AG20443 (cell line): ENCODE data around the gene RAB27A.
"Not testable (repeated sequence)": the region's sequence is repeated elsewhere in the genome, so short reads cannot be mapped to it uniquely, and the experiment has no call there.

ENCODE experiments used
- DNase-seq: peaks from one replicate; pipeline ENCODE4 v3.0.0; 2012; ENCODE audit warnings: low spot score, mixed read lengths

RAB27A gene

DNA sequence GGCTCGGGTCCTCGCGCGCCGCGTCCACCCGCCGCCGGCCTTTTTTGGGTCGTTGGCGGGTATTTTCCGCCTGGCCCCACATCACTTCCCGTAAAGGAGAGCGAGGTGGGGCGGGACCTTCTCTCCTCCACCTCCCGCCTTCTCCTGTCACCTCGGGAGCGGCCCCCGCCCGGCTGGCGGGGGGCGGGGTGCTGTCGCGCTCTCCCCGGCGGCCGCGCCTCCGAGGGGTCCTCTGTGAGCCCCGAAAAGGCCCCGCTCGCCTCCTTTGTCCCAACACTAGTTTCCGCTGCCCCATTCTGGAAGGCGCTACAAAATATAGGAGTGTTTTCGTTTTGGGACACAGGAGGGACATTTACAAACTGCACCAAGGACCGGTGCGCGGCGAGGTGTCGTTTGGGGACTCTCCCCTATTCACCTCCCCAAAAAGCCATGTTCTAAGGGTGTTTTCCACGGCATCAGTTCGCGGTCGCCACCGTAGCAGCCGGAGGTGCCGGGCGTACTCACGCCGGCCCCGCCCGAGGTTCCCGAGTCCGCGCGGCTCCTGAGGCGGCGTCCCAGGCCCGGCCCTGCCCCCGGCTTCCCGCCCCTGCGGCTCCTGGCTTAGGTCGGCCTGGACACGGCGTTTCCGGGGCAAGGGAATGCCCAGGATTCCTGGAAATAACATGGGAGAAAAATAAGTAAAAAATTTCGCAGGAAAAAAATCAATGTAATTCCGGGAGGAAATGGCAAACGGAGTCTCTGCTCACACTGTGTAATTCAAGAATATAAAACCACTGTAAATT, at the start of gene RAB27A:
TSS of gene RAB27A (minus strand) at position 68 of the 782 bp plus-strand sequence. CDS start 54,879 bp downstream, outside the sequence.
- peak; percentile 87 for DNase-seq

DNA sequence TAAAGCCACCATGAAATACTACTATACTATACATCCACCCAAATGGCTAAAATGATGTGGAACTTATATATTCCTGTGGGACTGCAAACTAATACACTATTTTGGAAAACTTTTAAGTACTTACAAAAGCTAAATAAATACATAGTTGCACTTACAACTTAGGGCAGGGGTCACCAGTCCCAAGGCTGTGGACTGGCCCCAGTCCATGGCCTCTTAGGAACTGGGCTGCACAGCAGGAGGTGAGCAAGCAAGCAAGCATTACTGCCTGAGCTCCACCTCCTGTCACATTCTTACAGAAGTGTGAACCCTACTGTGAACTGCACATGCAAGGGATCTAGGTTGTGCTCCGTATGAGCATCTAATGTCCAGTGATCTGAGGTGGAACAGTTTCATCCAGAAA, 47.5 kb upstream of the RAB27A start:
- no peak for DNase-seq

DNA sequence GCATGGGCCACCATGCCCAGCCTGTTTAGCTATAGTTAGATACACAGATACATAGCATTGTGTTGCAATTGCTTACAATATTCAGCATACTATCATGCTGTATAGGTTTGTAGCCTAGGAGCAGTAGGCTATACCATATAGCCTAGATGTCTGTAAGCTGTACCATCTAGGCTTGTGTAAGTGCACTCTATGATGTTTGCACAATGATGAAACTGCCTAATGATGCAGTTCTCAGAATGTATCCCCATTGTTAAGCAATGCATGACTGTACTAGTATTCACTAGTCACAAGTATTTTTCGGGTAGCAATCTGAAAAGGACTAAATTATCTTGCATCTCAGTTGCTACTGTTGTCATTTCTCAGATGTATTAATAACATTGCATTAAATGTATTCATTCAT, 45.4 kb upstream of the RAB27A start:
- no peak for DNase-seq

DNA sequence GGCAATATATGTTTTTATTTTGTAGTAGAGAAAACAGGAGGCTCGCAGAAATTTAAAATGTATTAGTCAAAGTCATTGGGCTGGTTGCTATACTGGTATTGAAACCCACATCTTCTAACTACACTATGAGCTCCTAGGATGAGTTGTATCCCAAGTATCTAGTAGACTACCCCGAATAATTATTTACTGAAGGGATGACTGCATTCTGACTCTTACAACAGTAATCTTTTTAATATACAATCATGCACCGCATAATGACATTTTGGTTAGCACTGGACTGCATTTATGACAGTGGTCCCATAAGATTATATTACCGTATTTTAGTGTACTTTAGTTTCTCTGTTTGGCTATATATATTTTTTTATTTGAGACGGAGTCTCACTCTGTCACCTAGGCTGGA, 44.8 kb upstream of the RAB27A start:
- no peak for DNase-seq

DNA sequence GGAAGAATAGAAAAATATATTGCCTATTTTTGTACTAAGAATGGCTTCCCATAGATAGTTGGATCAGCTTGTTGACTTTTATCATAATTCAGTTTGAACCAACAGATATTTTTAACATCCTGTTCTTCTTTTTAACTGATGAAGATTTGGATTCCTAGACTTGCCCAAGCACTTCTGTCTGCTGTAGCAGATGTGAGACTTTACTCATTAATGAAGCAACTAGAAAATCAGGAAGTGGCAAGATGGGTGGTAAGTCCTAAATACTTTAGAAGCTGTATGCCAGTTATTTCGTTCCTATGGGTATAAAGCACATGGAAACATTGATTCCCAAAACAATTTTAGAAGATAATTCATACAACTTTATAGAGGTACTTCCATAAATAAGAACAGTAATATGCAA, 37.8 kb upstream of the RAB27A start:
- DNase-seq: no peak

DNA sequence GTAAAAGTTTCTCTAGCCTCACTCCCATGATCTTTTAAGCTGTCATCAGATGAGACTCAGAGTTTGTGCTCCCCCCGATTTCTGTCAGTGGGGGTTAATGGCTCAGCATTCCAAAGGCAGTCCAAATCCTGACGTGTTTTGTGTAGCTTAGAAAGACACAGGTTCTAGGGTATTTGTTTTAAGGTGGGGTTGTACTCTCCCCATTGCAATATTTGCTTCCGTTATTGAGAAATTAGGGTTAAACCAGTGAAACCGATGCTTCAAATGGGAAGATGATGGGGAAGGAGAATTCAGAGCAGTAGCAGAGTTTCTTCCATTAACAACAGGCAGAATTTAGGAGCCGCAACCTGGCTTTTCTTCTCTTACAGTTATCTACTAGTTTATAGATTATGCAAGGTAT, 32.9 kb upstream of the RAB27A start:
- no peak for DNase-seq

DNA sequence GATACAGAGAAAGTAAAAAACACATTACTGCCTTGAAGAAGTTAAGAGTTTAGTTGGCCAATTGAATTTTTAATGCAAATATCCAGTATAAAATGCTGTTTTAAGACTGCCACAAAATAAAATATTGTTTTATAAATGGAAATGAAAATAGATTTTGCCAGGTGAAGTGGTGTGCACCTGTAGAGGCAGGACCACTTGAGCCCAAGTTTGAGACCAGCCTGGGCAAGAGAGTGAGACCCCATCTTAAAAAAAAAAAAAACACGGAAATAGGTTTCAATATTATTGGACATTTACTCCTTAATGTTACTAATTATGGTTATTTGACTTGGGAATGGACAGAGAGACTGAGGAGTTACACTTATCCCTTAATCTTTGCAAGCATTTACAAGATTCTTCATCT, 31.4 kb upstream of the RAB27A start:
- DNase-seq: no peak

DNA sequence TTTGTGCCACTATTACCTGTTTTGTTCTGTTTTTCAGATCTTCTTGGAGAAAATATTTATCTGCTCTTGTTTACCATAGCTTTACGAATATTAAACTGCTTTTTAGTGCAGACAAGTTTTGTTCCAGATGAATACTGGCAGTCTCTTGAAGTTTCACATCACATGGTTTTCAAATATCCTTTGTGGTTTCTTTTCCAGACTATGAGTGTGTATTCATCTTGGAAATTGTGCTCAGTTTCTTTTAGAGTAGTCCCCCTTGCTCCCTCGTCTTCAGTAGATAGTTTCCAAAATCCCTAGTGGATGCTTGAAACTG, 30.6 kb upstream of the RAB27A start:
- DNase-seq: peak; percentile 20

DNA sequence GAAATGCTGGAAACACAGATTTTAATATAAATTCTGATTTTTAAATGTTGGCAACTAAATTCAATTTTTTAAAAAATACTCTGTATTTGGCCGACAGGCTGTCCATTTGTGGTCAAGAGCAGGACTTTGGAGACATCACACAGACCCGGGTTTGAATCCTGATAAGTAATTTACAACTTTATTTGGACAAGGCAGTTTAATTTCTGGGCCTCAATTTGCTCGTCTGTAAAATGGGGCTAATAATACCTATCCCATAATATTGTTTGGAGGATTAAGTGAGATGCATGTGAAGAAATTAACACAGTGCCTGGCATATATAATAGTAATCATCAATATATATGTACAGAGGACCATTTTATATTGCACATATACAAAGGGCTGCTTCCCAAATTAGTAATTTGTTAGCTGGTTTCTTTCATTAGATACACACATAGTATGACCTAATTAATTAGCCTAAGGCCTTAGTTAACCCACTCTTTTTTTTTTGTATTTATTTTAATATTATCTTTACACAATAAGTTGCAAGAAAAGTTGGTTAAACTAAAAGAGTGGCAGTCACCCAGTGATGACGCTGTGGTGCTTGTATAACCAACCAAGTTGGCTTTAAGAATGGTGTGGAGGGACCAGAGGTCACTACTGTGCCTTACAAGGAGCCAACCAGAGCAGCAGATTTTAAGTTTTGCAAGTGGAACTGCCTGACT, 30.1 kb upstream of the RAB27A start:
- peak; percentile 53 for DNase-seq

DNA sequence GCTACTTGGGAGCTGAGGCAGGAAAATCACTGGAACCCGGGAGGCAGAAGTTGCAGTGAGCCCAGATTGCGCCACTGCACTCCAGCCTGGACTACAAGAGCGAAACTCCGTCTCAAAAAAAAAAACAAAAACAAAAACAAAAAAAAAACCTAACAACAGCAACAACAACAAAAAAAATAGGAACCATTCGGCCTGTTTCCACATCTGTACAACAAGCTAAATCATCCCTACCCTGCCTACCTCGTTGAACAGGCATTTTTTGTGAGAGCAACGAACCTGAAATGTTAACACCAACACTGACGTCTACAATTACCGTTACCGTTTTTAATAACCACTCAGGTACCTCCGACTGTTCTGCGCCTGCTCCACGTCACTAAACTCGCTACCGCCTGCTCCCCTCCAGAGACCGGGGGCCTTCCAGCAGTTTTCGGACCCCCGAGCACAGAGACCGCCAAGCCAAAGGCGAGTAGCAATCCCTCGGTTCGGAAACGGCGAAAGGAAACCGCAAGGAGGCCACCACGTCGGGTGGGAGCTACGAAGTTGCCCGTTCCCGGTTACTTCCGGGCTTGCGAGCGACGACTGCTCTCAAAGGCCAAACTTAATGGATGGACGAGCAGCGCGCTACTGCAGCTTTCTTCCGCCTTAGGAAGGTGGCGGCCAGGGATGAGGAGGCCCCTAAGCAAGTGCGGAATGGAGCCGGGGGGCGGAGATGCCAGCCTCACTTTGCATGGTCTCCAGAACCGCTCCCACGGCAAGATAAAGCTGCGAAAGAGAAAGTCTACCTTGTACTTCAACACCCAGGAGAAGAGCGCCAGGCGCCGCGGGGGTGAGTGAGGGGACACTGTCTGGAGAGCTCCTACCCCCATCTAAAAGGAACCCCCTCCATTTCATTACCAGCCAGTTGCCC, 29.2 kb upstream of the RAB27A start, which contains the start of the genes PIGB and PIGBOS1:
TSS of gene PIGB (plus strand) at position 635 of the 907 bp plus-strand sequence. CDS start at position 664, 29 bp downstream.
TSS of gene PIGBOS1 (minus strand) at position 536 of the 907 bp plus-strand sequence. CDS start 1,331 bp downstream, outside the sequence.
- peak; percentile 92 for DNase-seq

DNA sequence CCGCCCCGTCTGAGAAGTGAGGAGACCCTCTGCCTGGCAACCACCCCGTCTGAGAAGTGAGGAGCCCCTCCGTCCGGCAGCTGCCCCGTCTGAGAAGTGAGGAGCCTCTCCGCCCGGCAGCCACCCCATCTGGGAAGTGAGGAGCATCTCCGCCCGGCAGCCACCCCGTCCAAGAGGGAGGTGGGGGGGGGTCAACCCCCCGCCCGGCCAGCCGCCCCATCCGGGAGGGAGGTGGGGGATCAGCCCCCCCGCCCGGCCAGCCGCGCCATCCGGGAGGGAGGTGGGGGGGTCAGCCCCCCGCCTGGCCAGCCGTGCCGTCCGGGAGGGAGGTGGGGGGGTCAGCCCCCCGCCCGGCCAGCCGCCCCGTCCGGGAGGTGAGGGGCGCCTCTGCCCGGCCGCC, 13.2 kb upstream of the RAB27A start:
- not testable (repeated sequence) for DNase-seq

DNA sequence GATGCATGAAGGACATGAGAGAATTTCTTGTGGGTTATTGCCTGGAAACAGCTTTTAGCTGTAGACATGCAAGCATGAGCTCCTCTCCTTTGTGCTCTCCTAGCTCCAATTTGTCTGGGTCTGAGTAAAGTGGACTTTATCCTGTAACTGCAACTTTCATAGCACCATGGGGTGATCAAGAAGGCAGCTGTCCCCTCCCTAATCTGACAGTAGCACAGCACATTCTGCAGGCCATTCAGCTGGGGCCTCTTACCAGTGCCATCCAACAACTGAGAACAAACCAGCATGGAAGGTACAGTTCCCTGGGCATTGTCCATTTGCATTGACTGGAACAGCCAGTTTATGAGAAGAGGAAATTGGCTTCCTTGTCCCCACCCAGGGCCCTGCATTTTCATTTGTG, 7.7 kb upstream of the RAB27A start:
- no peak for DNase-seq

DNA sequence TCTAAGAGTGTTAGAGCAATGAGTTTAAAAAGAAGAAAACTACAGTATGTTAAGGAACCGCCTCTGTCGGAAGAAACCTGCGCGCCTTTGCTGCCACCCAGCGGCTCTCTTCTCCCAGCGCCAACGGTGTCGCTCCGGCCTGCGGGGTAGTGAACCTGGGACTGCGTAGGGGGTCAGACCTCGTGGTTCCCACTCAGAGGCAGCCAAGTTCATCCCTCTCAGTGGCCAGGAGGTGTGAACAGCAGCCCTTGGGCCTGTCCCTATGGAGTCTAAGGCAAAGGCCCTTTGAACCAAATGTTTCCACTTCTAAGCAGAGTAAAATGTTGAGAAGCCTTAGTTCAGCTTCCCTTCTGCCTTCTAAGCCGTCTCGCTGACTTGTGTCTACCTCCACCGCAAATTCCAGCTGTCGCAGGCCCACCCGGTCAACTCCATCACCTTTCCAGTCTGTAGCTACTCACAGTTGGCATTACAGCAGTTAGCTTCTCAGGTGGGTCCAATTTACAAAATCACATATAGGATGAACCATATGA, 980 bp upstream of the RAB27A start:
- DNase-seq: peak; percentile 89

DNA sequence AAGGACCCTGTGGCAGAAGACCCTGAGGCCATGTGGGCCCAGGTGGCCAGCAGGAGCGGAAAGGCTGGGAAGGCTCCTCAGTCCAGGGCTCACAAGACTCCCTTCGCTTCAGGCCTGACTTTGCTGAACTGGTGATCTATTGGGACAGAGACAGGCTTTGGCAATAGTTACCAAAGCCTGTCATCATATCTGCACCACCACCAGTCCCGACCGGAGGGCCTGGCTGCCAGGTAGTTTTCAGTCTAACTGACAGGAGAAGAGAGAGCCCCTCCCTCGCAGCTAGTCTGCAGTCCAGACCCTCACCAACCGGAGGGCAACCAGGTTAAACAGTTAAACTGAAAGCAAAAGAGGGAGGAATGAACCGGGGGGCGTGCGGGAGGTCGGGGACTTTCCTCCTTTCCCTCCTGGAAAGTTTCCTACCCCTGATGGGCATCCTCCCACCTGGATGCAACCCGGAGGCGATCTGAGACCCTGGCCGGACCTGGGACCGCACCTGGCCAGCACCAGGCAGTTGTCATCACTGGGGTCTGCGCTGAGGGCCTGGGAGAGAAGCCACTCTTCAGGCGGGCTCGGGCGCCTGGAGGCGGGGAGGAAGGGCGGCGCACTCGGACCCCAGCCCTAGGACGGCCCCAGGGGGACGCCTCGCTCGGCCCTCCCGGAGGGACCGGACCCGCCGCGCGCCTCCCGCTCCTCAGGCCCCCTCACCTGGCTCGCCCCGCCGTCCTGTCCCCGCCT, 435 bp downstream of the RAB27A start:
- peak; percentile 58 for DNase-seq

DNA sequence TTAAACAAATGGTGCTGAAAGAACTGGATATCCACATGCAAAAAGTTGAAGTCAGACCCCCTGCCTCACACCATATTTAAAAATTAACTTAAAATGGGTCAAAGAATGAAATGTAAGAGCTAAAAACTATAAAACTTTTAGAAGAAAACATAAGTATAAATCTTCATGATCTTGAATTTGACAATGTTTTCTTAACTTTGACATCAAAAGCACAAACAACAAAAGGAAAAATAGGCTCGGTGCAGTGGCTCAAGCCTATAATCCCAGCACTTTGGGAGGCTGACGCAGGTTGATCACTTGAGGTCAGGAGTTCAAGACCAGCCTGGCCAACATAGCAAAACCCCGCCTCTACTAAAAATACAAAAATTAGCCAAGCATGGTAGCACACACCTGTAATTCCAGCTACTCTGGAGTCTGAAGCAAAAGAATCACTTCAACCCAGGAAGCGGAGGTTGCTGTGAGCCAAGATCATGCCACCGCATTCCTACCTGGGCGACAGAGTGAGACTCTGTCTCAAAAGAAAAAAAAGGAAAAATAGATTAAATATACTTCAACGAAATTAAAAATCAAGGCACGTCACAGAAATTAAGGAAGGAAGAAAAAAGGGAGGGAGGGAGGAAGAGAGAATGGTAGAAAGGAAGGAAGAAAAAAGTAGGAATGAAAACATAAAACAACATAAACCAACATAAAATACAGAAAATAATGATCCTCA, 1.5 kb downstream of the RAB27A start:
- no peak for DNase-seq

DNA sequence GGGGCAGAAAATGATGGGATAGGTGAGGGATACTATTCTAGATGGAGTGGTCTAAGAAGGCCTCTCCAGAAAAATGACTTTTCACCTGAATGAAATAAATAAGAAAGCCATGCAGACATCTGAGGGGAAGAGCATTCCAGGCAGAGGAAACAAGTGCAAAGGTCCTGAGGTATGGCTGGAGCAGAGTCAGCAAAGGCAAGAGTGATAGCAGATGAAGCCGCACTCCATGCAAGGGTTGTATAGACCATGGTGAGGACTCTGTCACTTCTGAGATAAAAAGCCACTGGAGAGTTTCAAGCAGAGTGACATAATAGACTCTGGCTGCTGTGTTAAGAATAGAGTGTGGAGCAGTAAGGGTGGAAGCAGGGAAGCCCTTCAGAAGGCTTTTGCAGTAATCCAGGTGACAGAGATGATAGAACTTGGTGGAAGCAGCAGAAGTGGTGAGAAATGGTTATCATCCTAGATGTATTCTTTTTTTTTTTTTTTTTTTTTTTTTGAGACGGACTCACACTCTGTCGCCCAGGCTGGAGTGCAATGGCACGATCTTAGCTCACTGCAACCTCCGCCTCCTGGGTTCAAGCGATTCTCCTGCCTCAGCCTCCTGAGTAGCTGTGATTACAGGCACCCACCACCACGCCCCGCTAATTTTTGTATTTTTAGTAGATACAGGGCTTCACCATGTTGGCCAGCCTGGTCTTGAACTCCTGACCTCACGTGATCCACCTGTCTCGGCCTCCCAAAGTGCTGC, 3.0 kb downstream of the RAB27A start:
- DNase-seq: not testable (repeated sequence)

DNA sequence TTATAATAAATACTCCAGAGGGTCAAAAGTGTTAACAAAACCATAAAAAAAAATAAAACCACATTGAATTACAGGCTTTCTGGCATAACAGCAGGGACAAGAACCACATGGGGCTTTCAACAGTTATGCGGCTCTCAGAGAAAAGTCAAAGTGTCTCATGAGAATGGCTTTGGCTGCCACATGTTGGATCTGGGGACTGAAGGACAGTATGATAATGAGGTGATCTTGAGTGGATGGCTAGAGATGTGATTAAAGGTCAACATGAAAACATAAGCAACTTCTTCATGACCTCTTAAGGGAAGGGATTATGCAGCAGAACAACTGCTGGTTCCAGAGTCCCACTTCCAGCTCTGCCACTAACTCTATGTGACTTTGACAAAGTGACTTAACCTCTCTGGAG, 5.2 kb downstream of the RAB27A start:
- DNase-seq: no peak

DNA sequence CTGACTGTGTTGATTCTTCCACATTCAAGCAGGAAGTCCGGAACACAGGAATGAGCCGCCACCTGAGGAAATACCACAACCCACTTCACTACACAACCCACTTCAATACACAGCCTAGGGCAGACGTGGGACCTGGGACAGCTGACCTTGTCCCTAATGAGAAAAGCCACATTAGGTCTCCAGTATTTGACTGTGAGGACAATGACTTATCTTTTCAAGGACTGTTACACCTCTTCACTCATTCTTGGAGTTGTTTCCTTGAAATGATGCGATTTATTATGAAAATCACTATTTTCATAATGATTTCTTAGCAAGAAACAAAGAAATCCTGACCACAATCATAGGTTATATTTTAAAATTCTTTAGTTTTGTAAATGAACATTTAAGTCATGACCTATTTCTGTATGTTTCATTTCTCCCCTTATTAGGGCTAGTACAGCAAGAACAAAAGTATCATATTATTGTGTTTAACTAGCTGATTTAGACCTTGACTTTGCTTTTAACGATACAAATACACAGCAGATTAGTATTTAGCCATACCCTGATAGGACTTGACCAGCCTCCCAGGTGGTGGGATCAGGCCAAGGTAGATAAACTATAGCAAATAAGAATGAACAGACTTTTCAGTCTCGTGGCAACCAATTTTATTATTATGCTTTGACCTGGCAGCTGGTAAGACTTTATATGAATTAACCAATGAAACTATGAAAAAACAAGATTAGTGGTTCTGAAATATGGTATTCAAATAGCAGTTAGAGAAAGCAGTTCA, 6.0 kb downstream of the RAB27A start:
- no peak for DNase-seq

DNA sequence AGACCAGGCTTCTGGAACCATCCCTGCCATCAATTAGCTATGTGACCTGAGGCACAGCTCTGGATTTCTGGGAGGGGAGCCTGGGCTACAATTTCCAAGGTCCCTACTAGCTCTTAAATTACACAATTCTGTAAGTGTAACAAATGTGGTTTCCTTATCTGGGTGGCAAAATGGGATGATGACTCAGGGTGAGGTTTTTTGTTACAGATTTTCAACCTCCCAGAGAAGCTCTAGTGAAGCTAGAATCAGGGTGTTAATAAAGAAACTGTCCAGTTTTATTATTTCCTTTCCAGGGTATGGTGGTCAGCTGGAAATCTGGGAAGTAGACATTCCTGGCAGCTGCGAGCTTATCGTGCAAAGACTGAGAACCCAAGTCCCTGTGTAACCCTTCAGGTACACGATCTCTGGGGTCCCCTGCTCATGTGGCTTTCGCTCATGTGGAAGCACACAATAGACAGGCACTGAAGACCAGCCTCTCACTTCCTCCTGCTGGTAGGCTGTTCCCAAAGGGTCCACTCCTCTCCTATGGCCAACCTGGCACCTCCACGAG, 7.3 kb downstream of the RAB27A start:
- peak; percentile 63 for DNase-seq
